H1 (cell line): ENCODE data around the gene SSC5D. TPM values are rescaled to one million over a fixed set of nuclear protein-coding genes. Genes with fewer than 3 reads are reported as not detected.

Experiments used
- BCL11A ChIP-seq, 2 experiments: IDR thresholded peaks; one replicate each; pipeline ENCODE4 v1.6.1; 2011; ENCODE audit warnings: low read depth in 2 of 2, low read length in 2 of 2, mild to moderate bottlenecking in 2 of 2
- FOSL1 ChIP-seq: IDR thresholded peaks from 2 replicates; pipeline ENCODE4 v1.6.1; 2011; ENCODE audit warnings: mild to moderate bottlenecking, low read depth, low read length, moderate library complexity; ENCODE audit not compliant: insufficient read depth
- GABPA ChIP-seq: IDR thresholded peaks from 2 replicates; pipeline ENCODE4 v1.6.1; 2011; ENCODE audit warnings: mild to moderate bottlenecking, low read length, moderate library complexity, borderline replicate concordance; ENCODE audit not compliant: insufficient read depth
- KDM1A ChIP-seq: fragments of 200-600, 300-600 bp; sonication (generic); IDR thresholded peaks from 2 replicates; pipeline ENCODE4 v1.7.1; 2016; ENCODE audit warnings: mild to moderate bottlenecking, low read length, borderline replicate concordance
- RAD21 ChIP-seq, 2 experiments: IDR thresholded peaks in 1 of 2; conservative IDR thresholded peaks in 1 of 2; 2 replicates each; pipeline ENCODE4 v1.6.1; 2011; ENCODE audit warnings: low read depth in 2 of 2, low read length in 2 of 2, improper control_type of control experiment in 1 of 2, inconsistent platforms in 1 of 2, mild to moderate bottlenecking in 1 of 2, moderate library complexity in 1 of 2
- SP2 ChIP-seq: IDR thresholded peaks from 2 replicates; pipeline ENCODE4 v1.6.1; 2012; ENCODE audit warnings: mild to moderate bottlenecking, low read length, inconsistent platforms
- TAF1 ChIP-seq: IDR thresholded peaks from 2 replicates; pipeline ENCODE4 v1.6.1; 2011; ENCODE audit warnings: mild to moderate bottlenecking, low read depth, low read length
- TBP ChIP-seq: IDR thresholded peaks from 2 replicates; pipeline ENCODE4 v1.6.1; 2011; ENCODE audit warnings: low read depth, low read length, improper control_type of control experiment
- TCF12 ChIP-seq: IDR thresholded peaks from 2 replicates; pipeline ENCODE4 v1.6.1; 2011; ENCODE audit warnings: low read depth, mild to moderate bottlenecking, low read length
- polyA plus RNA-seq, 7 experiments: library from polyadenylated mRNA; depleted of rRNA in 3 of 7; stranded (reverse) in 5 of 7; unstranded in 2 of 7; fragments of >200 nt in 5 of 7; fragments of 200-250 nt in 2 of 7; gene quantifications; 1 replicate in 5 of 7; 2 replicates in 1 of 7; 4 replicates in 1 of 7; pipeline versions ENCODE4 v1.2.1 to v1.2.3, GENCODE V29; 2011 to 2013; ENCODE audit warnings: missing spikeins in 2 of 7, mixed read lengths in 2 of 7
- total RNA-seq: library from RNA; stranded (reverse); fragmentation: NEBNext Ultra II Directional; extraction: Animal tissue kit (Norgen Biotek cat#: 25700); gene quantifications from 2 replicates; pipeline ENCODE4 v1.2.1, GENCODE V29; 2021

SSC5D gene
- total and polyA plus RNA-seq, 2 of the 8 experiments (the other 6 are each of a cell fraction or from before 2014, with no cell fraction given): 0.39 to 1.7 TPM

GRCh38 chr19:55459950-55460657 lies 28.1 kb upstream of the SSC5D start (continued):
- TF ChIP-seq SP2: no peak
- TF ChIP-seq BCL11A (IDR thresholded peaks at IDR 0.05; ENCODE audit: low read depth in 2 of 2, low read length in 2 of 2): no peak
- no peak for TF ChIP-seq RAD21 (IDR thresholded peaks at IDR 0.05 in 1 of 2, conservative IDR thresholded peaks at IDR 0.05 in 1 of 2; ENCODE audit: low read depth in 2 of 2, low read length in 2 of 2)
- no peak for TF ChIP-seq KDM1A
- no peak for TF ChIP-seq TBP
- TF ChIP-seq FOSL1: no peak
- TF ChIP-seq TCF12: no peak
- no peak for TF ChIP-seq GABPA
- no peak for TF ChIP-seq TAF1
